Hematopoietic multipotent progenitor cell treated with erythropoietin and hydrocortisone succinate and interleukin-3 and kit ligand, for 8 days (in vitro differentiated cells): Measurements from ENCODE around the gene MACROH2A2.
"Not testable (repeated sequence)": the region's sequence is repeated elsewhere in the genome, so short reads cannot be mapped to it uniquely, and the experiment has no call there.

Source experiments
- DNase-seq: peaks from one replicate; pipeline ENCODE4 v3.0.0-alpha.2; 2015

MACROH2A2 gene

GRCh38 chr10:70132098-70133029 lies 79.7 kb downstream of the MACROH2A2 start, which contains the start of gene AIFM2:
Gene AIFM2, minus strand, starts transcription at chr10:70132825. Its CDS starts 8,741 bp downstream, at chr10:70124084.
- DNase-seq = peak; percentile 61

- DNase-seq = no peak
Measured at GRCh38 chr10:70135046-70135445, 82.4 kb downstream of the MACROH2A2 start.

GRCh38 chr10:70135684-70136083 lies 83.0 kb downstream of the MACROH2A2 start:
- no peak for DNase-seq

- peak; percentile 95 for DNase-seq
Measured at GRCh38 chr10:70137135-70137534, 84.5 kb downstream of the MACROH2A2 start.

DNA sequence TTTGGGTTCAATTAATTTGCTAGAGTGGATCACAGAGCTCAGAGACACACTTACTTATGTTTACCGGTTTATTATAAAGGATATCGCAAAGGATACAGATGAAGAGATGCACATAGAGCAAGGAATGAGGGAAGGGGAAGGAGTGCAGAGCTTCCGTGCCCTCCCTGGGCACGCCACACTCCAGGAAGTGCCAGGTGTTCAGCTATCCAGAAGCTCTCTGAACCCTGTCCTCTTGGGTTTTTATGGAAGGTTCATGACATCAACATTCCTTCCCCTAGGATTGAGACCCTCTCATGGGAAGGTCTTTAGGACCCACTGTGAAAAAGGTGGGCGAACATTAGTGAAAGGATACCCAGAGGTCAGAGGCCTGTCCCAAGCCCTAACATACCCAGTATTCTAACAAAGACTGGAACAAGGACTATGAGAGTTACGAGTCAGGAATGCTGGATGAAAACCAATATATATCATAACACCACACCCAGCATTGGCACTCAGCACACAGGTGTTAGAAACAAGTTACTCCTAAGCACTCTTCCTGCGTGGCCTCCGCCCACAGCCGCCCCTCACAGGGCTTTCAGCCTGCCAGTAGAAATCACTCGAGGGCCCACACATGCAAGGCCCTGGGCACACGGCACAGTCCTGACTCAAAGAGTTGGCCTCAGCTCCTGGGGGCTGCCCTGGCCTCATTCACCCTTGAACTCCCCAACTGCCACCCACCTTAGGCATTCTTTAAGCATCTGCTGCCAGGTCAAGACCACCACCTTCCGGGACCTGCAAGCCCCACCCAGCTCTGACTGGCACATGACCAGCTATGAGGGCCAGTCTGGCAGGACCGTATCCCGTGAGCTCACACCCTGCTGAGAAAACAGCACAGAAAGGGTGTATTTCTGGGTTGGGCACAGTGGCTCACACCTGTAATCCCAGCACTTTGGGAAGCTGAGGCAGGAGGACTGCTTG lies 85.6 kb downstream of the MACROH2A2 start:
- DNase-seq = no peak

DNA sequence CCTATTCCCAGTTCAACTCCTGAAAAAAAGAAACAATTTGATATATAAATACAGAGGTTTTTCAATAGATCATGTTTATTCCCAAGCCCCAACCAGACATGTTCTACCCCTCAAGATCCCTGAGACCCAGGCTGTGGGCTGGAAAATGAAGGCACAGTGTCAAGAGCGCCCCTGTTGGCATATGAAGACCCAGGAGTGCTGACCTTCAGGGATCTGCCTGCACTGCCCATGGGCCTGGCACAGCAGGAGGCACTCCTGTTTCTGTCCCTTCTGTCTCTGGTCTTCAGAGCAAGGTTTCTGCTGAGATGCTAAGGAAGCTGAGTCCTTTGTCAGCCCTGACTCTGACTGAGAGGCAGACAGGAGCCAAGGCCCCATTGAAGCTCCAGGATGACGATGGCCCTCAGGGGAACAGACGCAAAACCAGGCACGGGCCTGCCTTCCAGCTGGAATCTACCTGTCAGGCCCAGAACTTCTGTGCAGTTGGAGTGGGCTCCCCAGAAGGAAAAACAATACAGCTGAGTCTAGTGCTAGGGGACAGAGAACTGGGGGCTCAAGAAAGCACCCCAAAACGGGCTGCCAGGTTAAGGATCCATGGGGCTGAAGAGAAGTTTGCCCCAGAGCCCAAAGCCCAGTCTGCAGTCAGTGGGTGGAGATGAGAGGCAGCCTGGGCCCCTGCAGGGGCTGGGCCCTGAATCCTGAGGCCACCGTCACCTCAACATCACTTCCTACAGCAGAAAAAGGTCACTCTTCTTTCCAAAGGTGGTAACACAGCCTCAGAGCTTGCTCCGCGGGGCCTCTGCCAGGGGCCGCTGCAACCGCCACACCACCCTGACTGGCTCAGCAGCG lies 86.7 kb downstream of the MACROH2A2 start:
- no peak for DNase-seq

DNA sequence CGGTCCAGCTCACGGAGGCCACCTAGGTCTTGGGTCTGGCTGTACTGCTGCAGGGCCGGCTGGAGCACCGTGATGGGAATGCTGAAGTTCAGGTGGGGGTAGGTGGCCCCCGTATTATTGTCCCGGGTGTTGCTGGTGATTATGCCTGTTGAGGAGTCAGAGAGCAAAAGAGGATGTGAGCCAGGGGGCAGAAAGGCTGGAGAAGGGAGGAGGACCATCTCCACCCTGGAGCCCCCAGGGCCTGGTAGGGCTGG lies 87.3 kb downstream of the MACROH2A2 start:
- no peak for DNase-seq

DNA sequence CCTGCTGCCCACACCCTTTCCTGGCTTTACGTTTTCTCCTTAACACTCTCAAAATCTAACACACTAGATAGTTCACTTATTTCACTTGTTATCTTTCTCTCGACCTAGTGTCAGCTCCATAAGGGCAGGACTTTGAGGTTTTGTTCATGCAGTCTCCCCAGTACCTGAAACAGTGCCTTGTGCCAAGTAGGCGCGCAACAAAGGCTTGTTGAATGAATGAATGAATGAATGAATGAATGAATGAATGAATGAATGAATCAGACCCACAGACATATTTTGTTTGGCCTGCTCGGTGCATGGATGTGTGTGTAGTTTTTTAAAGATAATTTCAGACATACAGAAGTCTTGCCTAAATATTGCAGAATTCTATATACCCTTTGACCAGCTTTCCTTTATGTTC lies 87.7 kb downstream of the MACROH2A2 start:
- DNase-seq = no peak

GRCh38 chr10:70142555-70142954 lies 89.9 kb downstream of the MACROH2A2 start:
- DNase-seq = no peak

DNA sequence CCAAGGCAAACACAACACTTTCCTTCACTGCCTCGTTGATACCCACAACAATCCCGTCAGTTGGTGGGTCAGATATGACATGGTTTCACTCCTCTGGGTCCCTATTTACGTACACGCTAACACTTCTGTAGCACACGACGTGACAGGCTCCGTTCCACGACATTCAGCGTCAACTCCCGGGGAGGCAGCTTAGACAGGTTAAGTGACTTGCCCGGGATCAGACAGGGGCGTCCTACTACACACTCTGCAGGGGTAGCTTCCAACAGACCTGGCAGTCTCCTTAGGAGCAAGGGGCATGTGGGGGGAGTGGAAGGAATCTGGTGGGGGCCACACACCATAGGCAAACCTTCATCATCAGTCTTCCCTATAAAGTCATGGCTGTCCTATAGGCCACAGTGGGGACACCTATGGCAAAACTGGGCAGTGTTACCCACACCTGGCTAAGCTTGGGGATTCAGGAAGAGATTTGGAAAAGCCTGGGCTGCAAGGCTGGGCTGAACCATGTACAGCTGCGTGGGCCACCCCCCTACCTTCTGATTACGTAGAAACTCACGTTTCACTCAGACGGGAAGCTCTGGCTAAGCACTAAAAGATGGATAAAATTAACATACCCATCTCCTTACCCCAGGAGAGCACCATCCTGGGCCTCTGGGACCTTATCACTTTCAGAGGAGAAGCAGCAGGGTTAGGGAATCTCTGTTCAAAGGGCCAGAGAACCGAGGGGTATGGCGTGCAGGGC lies 91.9 kb downstream of the MACROH2A2 start:
- no peak for DNase-seq

DNA sequence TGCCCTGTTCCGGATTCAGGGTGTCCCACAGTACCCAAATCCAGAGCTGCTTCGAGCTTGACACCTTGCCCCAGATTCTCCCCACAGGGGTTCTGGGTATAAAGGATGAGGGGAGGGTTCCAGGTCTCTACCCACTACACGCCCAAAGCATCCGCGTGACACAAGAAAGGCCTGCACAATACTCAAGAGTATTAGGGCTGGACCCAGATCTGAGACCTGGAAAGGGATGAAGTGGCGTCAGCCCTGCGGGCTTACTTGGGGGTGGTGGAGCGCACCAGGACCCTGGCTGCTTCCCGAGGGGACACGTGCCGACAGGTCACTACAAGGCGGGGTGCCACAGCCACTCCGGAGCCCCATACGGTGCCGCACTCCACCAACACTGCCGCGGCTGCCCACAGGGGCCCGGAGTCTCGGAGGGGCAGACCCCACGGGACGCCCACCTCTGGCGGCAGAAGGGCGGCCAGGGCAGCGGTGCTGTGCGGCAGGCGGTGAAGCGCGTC lies 92.6 kb downstream of the MACROH2A2 start:
- DNase-seq = no peak

DNA sequence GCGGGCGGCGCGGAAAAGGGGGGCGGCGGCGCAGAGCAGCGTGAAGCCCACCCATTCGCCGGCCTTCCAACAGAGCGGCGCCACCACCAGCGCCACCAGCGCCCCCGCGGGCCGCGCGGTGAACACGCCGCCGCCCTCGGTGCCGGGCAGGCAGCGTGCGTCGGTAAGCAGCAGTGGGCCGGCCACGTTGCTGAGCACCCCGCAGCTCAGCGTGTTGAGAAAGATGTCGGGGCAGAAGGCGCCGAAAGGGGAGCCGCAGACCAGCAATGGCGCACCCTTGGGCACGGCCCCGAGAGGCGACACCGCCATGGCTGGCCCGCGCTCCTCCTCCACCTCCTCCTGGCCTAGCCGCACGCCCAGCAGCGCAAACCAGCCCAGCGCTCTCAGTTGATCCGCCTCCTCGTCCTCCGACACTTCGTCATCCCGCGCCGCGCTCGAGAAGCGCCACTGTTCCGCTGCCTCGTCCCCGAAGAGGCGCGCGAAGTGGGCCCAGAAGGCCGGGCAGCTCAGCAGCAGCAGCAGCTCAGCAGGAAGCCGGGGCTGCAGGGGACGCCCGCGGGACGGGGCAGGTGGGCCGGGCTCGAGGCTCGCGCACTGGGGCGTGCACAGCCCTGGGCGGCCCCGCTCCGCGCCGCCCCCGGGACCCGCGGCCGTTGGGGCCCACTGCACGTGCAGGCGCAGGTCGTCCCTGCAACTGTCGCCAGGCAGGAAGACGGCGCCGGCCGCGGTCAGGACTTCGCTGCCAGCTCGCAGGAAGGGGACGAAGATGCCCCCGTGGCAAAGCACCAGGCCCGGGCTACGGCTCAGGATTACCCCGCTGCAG lies 93.2 kb downstream of the MACROH2A2 start:
- peak; percentile 68 for DNase-seq

DNA sequence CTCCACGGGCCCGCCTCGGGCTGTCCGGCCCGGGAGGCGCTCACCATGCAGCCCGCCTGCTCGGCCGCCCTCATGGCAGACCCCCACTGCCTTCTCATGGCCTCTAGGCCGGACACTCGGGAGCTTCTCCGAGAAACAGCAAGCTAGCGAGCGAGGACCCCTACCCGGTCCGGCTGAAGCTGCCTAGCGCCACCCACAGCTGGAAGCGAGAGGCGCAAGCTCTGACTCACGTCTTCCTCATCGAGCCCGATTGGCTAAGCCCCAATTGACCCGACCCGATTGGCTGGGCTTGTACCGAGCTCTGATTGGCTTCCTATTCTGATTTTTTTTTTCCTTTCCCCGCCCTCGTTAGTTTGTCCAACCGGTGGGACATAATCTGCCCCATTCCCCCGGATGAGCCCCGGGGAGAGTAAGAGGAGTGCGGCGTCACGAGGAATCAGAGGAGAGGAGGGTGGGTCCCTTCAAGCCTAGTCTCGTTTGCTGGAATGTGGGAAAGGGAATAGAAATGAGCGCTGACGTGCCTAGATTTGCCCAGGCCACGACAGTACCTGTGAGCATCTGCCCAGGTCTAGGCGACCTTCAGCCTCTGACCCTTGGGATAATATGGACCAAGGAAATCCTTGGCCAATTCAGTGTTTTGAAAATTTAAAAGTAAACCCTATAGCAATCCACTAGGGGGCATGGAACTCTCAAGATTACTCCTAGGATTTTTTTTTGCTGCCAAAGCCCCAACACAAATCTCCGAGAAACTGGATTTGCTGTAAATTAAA lies 94.0 kb downstream of the MACROH2A2 start, which contains the start of gene TYSND1:
Gene TYSND1 (minus strand): TSS at position 212 of the 770 bp plus-strand sequence. CDS start 114 bp downstream, at position 98.
- DNase-seq = peak; percentile 99

DNA sequence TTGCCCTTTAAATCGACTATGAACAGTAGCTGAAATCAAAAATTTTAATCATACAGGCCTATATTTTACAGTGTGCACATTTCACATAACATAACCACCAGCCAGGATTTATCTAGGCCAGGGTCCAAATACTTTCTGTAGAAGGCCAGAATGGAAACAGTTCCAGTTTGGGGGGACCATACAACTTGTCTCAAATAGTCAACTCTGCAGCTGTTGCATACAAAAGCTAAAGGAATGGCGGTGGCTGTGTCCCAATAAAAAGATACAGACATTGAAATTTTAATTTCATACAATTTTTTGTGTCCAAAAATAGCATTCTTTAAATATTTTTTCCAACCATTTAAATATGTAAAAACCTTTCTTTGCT lies 94.6 kb downstream of the MACROH2A2 start:
- DNase-seq = no peak

DNA sequence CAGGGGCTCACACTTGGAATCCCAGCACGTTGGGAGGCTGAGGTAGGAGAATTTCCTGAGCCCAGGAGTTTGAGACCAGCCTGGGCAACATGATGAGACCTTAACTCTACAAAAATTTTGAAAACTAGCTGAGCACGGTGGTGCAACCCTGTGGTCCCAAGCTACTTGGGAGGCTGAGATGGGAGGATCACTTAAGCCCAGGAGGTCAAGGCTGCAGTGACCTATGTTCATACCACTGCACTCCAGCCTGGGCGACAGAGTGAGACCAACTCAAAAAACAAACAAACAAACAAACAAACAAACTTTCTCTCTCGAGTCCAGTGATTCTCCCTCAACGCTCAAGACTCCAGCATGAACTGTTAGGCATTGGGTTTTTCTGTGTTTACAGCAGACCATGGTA lies 95.9 kb downstream of the MACROH2A2 start:
- DNase-seq = no peak

- no peak for DNase-seq
Measured at GRCh38 chr10:70155255-70155838, 102.7 kb downstream of the MACROH2A2 start.

GRCh38 chr10:70158113-70158512 lies 105.5 kb downstream of the MACROH2A2 start:
- no peak for DNase-seq

DNA sequence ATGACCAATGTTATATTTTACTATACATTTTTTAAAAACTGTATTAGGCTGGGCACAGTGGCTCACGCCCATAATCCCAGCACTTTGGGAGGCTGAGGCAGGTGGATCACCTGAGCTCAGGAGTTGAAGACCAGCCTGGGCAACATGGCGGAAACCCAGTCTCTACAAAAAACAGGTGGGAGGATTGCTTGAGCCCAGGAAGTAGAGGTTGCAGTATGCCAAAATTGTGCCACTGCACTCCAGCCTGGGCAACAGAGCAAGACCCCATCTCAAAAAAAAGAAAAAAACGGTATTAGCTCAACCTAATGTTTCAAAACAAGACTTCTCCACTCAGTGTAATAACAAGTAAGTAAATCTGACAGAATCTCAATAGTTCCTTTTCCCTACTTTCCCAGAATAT lies 106.7 kb downstream of the MACROH2A2 start:
- not testable (repeated sequence) for DNase-seq

DNA sequence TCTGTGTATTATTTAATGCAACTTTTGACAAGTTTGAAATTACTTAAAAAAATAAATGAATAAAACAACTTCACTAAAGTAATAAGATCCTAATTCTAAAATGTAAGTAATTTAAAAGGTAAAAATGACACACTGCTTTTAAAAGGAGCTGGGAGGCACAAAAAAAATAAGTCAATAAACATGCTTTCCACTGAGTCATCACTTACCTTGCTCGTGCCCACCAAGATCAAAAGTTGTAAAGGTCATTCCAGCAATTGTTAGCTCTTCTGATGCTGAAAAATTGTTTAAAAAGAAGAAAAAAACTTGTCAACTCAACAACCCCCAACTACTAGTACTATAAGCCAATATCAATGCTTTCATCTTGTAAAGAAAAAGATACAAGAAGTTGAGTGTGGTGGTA lies 108.2 kb downstream of the MACROH2A2 start:
- DNase-seq = no peak
